ENCODE measurements around the gene SENP1. TPM values are rescaled to one million over a fixed set of nuclear protein-coding genes. Genes with fewer than 3 reads are reported as not detected.

Gene SENP1
- total and polyA plus RNA-seq, 9 donors: 6.2 to 28.9 (median 19.7) TPM

DNA sequence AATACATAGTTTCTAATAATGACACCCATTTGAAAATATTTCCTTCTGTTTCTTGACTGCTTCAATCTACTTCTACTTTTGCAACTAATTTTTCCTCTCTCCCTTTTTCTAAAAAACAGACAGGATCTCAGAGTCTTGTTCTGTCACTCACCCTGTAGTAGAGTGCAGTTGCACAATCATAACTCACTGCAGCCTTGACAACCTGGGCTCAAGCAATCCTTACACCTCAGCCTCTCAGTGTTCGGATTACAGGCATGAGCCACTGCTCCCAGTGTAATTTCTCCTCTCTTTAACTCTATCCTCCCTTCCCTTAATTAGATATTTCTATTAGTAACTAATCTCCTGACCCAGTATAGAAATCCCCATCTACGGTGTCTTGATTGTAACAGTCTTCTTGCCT lies 45.4 kb downstream of the SENP1 start:
- intact Hi-C loops (cut with DNase I): no loop called here
- Histone ChIP-seq H3K4me3 (no peak overlapping the region), H3K9me3 (no peaks in the 10 kb centered on the region), H3K4me1 (ENCODE audit: insufficient read depth) (no peaks in the 10 kb centered on the region), H3K27me3 (no peaks in the 10 kb centered on the region), H3K27ac (no peak overlapping the region), H3K36me3 (no peaks in the 10 kb centered on the region)
- 97 to 99% (median 99%) methylated on average over 2 of the region's 2 CpGs for WGBS, 3 donors
- TF ChIP-seq POLR2A (IDR thresholded peaks at IDR 0.05): no peak
- no peak for TF ChIP-seq EP300 (IDR thresholded peaks at IDR 0.05)
- TF ChIP-seq, protein P1, sequence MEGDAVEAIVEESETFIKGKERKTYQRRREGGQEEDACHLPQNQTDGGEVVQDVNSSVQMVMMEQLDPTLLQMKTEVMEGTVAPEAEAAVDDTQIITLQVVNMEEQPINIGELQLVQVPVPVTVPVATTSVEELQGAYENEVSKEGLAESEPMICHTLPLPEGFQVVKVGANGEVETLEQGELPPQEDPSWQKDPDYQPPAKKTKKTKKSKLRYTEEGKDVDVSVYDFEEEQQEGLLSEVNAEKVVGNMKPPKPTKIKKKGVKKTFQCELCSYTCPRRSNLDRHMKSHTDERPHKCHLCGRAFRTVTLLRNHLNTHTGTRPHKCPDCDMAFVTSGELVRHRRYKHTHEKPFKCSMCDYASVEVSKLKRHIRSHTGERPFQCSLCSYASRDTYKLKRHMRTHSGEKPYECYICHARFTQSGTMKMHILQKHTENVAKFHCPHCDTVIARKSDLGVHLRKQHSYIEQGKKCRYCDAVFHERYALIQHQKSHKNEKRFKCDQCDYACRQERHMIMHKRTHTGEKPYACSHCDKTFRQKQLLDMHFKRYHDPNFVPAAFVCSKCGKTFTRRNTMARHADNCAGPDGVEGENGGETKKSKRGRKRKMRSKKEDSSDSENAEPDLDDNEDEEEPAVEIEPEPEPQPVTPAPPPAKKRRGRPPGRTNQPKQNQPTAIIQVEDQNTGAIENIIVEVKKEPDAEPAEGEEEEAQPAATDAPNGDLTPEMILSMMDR (IDR thresholded peaks at IDR 0.05): no peak
- no peak for DNase-seq

DNA sequence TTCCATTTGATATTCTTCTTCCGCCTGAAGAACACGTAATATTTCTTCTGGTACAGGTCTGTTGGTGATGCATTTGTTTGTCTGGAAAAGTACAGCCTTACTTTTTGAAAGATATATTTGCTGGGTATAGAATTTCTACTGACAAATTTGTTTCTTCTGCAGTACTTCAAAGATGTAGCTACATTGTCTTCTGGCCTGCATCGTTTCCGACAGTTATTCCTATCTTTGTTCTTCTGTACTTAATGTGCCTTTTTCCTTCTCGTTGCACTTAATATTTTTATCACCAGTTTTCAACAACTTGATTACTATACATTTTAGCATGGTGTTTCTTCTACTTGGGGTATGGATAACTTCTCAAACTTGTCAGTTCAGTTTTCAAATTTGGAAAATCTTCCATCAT lies 47.1 kb downstream of the SENP1 start:
- Histone ChIP-seq H3K27ac (no peak overlapping the region), H3K4me1 (ENCODE audit: insufficient read depth) (no peaks in the 10 kb centered on the region), H3K9me3 (no peaks in the 10 kb centered on the region), H3K27me3 (no peaks in the 10 kb centered on the region), H3K36me3 (no peaks in the 10 kb centered on the region), H3K4me3 (no peak overlapping the region)
- no peak for DNase-seq
- intact Hi-C loops (cut with DNase I): no loop called here
- TF ChIP-seq, protein P1 (IDR thresholded peaks at IDR 0.05): no peak
- no peak for TF ChIP-seq POLR2A (IDR thresholded peaks at IDR 0.05)
- no peak for TF ChIP-seq EP300 (IDR thresholded peaks at IDR 0.05)
- WGBS, 3 donors: 97 to 99% (median 98%) methylated on average over 5 of the region's 5 CpGs

DNA sequence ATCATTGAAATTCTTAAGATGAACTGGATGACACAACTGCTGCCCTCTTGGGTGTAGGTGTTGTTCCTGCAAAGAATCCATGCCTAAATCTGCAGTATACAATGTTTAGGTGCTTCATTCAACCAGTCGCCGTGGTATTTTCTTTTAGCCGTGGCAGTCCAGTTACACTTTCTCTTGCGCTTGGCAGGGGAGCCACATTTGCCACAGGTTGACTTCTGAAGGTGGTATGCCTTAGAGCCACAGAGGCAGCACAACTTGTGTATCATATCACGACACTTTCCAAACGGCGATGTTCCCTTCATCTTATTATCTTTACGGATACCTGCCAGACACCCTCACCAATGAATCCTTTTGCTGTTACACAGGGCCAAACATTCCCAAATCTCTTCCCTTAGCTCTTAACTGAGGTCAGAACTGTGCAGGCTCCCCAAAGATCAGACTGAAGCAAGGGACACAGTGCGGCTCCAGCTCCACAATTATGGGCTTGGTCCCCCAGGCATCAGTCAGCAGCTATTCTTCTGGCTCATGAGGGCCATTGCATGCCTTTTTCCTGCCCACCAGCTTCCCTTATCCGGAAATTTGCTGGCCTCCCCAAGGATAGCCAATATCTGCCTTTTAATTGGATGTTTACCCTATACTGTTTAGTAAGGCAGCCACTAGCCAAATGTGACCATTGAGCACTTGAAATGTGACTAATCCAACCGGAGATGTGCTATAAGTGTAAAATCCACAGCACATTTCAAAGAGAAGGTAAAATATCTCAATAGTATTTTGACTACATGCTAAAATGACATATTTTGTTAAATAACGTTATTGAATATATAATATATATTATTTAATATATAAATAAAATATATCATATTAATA lies 50.7 kb downstream of the SENP1 start:
- no peaks in the 10 kb centered on the region for H3K27me3 ChIP-seq
- intact Hi-C loops (cut with DNase I): no loop called here
- DNase-seq: no peak
- H3K4me1 ChIP-seq (ENCODE audit: insufficient read depth): no peaks in the 10 kb centered on the region
- H3K9me3 ChIP-seq: no peaks in the 10 kb centered on the region
- WGBS, 3 donors: 95 to 98% (median 96%) methylated on average over 12 of the region's 12 CpGs
- H3K27ac ChIP-seq: no peak overlapping the region
- H3K4me3 ChIP-seq: no peak overlapping the region
- no peaks in the 10 kb centered on the region for H3K36me3 ChIP-seq
- TF ChIP-seq POLR2A (IDR thresholded peaks at IDR 0.05): no peak
- TF ChIP-seq, protein P1 (IDR thresholded peaks at IDR 0.05): no peak
- TF ChIP-seq EP300 (IDR thresholded peaks at IDR 0.05): no peak

DNA sequence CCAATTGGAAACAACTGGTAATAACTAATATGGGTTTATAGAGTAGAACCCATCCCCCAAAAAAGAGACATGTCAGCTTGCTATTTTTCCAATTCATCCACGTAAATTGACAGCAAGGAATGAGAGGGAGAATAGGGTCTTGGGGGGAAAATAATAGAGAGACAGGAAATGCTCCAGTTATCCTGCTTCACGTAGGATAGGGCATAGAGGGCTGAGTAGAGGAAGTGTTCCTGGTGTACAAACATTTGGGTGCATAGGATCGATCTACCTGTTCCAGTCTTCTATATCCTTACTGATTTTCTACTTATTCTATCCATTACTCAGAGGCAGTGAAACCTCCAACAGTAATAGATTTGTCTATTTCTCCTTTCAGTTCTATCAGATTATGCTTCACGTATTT lies 52.0 kb downstream of the SENP1 start:
- no peak overlapping the region for H3K4me3 ChIP-seq
- H3K4me1 ChIP-seq (ENCODE audit: insufficient read depth): no peaks in the 10 kb centered on the region
- H3K27me3 ChIP-seq: no peaks in the 10 kb centered on the region
- no peaks in the 10 kb centered on the region for H3K9me3 ChIP-seq
- WGBS, 3 donors: 97 to 99% (median 99%) methylated on average over 4 of the region's 4 CpGs
- intact Hi-C loops (cut with DNase I): no loop called here
- H3K36me3 ChIP-seq: no peaks in the 10 kb centered on the region
- no peak overlapping the region for H3K27ac ChIP-seq
- TF ChIP-seq EP300 (IDR thresholded peaks at IDR 0.05) (no peak), POLR2A (IDR thresholded peaks at IDR 0.05) (no peak)
- TF ChIP-seq, protein P1 (IDR thresholded peaks at IDR 0.05): no peak
- DNase-seq: no peak

All from ovary (tissue), 9 donors.